NCI-H82 treated with DMSO at 0.1 percent for 48 hours (cell line): ENCODE data around the gene ZFPL1.
A peak's percentile ranks its signal among the peaks of the same experiment; 100 is the strongest.

Experiments
- DNase-seq: peaks from one replicate; lab custom pipeline; 2025; ENCODE audit not compliant: unreplicated experiment; lab: John Stamatoyannopoulos, UW

The ZFPL1 gene

DNA sequence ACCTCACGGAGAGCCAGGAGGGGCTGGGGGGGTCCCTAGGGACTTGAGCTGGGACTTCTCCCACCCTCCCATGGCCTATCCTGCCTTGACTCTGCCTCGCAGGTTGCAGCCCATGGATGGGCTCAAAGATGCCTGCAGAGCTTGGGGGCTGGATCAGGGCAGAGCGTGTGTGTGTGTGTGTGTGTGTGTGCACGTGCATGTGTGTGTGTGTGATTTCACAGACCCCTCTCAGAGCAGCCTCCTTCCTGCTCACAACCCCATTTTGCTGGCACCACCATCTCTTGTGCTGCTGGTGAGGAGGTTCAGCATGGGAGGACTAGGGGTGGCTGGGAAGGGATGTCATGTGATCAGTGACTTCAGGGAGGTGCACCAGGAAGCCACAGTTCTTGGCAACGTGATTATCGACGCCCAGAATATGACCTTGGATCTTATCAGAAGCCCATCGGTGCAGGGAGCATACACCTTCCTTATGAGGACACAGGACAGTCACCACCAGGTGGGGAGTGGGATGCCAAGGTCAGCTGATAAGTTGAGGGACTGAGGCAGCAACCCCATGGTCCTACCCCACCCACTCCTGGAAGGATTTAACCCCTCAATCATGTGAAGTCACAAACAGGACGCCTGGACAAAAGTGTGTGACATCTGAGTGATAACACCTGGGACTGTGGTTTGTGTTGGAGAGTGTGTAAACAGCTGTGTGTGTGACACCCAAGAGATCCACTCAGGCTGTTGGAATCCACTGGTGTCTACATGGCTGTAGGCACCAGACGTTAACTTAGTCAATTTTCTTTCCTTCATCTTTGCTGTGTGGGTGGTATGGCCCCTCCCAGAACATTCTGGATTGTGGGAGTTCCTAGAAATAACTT is 23.8 kb upstream of the ZFPL1 start:
- no peak for DNase-seq

GRCh38 chr11:65060913-65061408 is 23.1 kb upstream of the ZFPL1 start:
- DNase-seq, result no peak

- no peak for DNase-seq
Measured at GRCh38 chr11:65063532-65063931, 20.5 kb upstream of the ZFPL1 start.

DNA sequence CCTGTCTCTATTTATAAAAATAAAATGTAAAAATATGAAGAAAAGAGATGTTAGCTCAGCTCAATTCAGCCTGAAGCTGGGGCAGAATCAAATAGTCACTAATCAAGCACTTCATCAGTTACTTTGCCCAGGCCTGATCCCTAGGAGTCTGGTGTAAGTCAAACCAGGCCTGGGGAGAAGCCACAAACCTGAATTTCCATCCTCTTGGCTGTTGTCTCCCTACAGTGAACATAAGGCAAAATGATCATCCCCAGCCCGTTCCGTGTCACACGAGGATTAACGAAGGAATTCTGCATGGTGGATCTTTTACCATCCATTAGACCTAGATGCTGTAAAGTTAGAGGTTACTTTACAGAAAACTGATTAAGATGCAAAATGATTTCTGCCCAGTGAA is 19.2 kb upstream of the ZFPL1 start:
- no peak for DNase-seq

DNA sequence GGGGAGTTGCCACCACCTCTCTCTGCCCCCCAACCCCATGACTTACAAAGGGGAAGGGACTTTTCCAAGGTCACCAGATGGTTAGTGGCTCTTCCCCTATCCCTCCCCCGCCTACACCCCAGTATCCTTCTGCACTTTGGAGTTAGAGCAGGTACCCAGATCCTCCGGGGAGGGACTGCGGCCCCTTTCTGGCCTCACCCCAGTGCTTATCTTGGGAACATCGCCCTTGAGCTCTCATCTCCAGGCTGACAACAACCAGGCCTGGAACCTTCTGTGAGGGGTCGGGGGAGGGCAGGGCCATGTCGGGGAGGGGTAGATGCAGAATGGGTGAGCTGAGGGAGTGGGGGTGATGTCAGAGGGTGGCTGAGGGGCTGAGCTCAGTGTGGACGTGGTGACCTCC is 18.2 kb upstream of the ZFPL1 start:
- no peak for DNase-seq

- no peak for DNase-seq
Measured at GRCh38 chr11:65066315-65066714, 17.7 kb upstream of the ZFPL1 start.

GRCh38 chr11:65066805-65067291 is 17.2 kb upstream of the ZFPL1 start:
- DNase-seq, result no peak

DNA sequence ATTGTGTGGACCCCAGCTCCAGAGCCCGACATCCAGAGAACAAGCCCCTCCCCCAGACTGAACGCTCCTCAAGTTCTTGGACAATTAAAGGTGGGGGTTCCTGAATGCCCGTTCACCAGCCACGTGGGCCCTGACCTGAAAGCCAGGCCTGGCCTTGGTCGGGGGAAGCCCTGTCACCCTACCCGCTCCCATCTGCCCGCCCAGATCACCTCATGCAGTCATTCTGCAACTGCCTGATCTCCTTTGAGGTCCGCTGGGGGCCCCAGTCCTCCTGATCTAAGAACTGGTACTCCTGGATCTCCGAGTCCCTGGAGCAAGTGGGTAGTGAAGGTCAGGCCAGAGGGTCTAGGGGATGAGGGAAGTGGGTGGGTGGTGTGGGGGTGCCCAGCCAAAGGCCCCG is 16.6 kb upstream of the ZFPL1 start:
- DNase-seq, result no peak

GRCh38 chr11:65069217-65069616 is 14.8 kb upstream of the ZFPL1 start:
- DNase-seq, result no peak

DNA sequence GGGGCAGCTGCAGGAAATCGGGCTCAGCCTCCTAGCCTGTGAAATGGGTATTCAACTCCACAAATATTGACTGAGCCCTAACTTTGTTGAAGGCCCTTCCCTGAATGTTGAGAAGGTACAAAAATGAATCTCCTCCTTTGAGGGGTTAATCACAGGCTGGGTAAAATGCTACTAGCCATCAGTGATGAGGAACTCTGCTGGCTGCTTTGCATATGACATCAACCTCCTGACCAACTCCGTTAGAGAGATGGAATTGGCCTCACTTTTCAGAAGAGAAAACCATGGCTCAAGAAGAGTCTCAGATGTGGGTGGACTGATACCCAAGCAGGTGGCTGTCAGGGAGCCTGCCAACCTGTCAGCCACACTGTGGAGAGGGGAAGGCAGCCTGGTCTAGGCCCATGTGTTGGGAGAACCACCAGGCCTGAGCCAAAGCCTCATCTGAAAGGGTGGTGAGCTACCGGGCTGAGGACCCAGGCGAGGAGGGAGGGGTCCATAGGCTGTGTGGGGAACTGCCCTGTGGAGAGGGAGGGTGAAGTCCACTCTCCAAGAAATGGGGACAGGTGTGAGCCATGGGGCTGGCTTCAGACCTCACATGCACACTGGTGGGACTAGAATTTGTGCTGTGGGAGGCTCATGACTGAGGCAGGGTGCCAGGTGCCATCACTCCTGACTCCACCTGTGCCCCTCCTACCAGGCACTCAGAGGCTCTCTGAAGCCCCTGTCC is 12.0 kb upstream of the ZFPL1 start:
- DNase-seq, result no peak

DNA sequence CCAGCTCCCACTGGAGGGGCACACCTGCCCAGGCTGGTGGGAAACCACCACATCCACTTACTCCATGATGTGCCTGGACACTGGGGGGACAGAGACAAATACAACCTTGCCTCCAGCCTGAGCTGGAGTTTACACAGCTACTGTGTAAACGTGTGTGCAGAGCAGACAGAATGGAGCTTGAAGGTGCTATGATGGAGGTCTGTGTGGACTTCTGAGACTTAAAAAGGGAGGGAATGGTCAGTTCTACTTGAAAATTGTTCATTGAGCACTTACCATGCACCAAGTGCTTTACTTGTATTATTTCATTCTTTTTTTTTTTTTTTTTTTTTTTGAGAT is 11.4 kb upstream of the ZFPL1 start:
- no peak for DNase-seq

GRCh38 chr11:65077451-65077850 is 6.6 kb upstream of the ZFPL1 start:
- DNase-seq, result peak; percentile 6

DNA sequence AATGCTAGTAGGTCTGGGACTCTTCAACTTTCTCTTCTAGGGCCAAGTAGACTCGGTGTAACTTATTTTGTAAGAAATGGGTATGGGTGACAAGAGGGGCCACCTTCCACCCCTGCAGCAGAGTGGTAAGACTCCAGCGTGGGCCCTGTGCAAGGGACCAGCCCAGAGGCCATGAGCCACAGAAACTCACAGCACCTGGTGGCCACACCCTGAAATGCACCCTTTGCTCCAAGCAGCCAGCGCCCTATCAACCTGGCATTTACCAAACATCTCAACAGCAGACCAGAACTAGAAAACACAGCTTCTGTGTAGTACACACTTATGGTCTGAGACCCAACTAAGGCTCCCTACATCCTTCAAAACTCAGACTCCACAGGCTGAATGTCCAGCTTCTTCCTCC is 5.9 kb upstream of the ZFPL1 start:
- DNase-seq, result peak; percentile 5

DNA sequence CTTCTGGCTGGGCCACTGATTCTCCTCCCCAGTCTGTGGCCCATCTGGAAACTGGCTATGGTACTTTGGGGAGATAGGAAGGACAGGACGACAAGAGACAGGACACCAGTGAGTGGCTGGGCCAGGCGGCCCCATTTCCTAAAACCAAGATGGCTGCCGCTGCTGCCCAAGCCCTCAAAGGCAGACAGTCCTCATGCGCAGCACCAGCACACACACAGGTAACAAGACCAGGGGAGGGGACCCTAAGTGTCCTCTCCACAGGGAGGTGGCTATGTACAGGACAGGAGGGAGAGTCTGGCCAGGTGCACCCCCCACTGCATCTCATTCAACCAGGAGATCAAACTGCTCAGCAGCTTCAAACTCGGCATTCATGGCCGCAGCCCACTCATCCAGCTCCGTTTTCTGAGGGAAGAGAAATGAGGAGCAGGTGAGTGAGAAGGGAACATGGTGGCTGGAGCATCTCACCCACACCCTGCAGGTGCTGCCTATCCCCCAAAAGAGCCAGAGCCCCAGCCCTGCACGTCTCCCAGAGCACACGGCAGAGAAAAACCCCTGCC is 5.2 kb upstream of the ZFPL1 start:
- no peak for DNase-seq

- no peak for DNase-seq
Measured at GRCh38 chr11:65083134-65083833, 738 bp upstream of the ZFPL1 start.

- DNase-seq, result no peak
Measured at GRCh38 chr11:65084598-65085375, 765 bp downstream of the ZFPL1 start.

GRCh38 chr11:65085446-65085845 is 1.4 kb downstream of the ZFPL1 start:
- DNase-seq, result no peak

DNA sequence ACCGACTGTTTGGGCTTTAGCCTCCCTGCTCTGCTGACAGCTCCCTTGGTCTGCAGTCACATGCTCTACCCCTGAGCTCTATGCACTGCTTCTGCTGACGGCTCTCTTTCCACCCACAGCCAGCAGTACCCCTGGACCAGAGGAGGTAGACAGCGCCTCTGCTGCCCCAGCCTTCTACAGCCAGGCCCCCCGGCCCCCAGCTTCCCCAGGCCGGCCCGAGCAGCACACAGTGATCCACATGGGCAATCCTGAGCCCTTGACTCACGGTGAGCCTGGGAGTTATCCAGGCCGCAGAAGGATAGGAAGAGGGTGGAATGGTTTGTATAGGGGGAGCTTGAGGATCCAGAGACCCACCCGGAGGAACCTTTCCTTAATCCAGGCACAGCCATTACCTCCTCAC is 2.8 kb downstream of the ZFPL1 start:
- no peak for DNase-seq

DNA sequence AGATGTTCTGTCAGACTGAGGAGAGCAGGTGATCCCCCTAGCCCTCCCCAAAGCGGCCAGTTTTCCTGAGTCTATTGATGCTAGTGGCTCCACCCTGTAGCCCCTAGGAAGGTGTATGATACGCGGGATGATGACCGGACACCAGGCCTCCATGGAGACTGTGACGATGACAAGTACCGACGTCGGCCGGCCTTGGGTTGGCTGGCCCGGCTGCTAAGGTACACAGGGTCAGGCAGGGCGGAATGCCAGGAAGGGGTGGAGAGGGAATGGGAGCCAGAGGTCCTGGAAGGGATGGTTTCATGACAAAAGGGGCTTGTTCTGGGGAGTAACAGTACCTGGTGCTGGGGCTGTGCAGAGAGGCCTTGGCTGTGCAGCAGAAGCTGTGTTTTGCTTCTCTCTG is 3.2 kb downstream of the ZFPL1 start:
- DNase-seq, result no peak

GRCh38 chr11:65087827-65088226 is 3.8 kb downstream of the ZFPL1 start:
- no peak for DNase-seq

GRCh38 chr11:65089621-65090020 is 5.6 kb downstream of the ZFPL1 start:
- DNase-seq, result no peak
